SK-N-MC (cell line): ENCODE results near the gene GRB7.

ENCODE experiments used
- DNase-seq: peaks from one replicate; pipeline ENCODE4 v3.0.0-alpha.2; 2011; ENCODE audit warnings: low read depth, low spot score
- H3K27ac ChIP-seq: fragments of 200-600 bp; sonication (generic); 2 replicates; pipeline ENCODE4 v1.5.1; 2016; ENCODE audit warnings: mixed run types
- H3K36me3 ChIP-seq: fragments of 200-600 bp; sonication (generic); 2 replicates; pipeline ENCODE4 v1.6.1; 2017; ENCODE audit warnings: antibody characterized with exemption, low read length, mixed read lengths; ENCODE audit not compliant: insufficient read depth
- H3K4me3 ChIP-seq: fragments of 200-600 bp; sonication (generic); 2 replicates; pipeline ENCODE4 v1.5.1; 2016
- H3K9ac ChIP-seq: fragments of 200-600 bp; sonication (generic); 2 replicates; pipeline ENCODE4 v1.8.0; 2017; ENCODE audit warnings: mixed run types, mixed read lengths; ENCODE audit not compliant: insufficient read length
- H3K9me3 ChIP-seq: fragments of 200-600 bp; sonication (generic); 2 replicates; pipeline ENCODE4 v1.6.1; 2017; ENCODE audit warnings: low read depth, mild to moderate bottlenecking, antibody characterized with exemption, low read length, moderate library complexity, mixed read lengths
- EZH2 ChIP-seq: fragments of 200-600 bp; sonication (generic); IDR thresholded peaks from one replicate; pipeline ENCODE4 v1.6.1; 2017; ENCODE audit warnings: antibody characterized with exemption
- FOXP2 ChIP-seq: optimal IDR thresholded peaks from 2 replicates; pipeline ENCODE3; 2011; ENCODE audit warnings: mild to moderate bottlenecking, moderate library complexity; ENCODE audit not compliant: insufficient read depth; ENCODE audit errors: extremely low read length, control extremely low read depth
- POLR2AphosphoS5 ChIP-seq: IDR thresholded peaks from 2 replicates; pipeline ENCODE4 v1.6.1; 2012; ENCODE audit warnings: mild to moderate bottlenecking, low read depth, low read length, borderline replicate concordance

Gene GRB7

GRCh38 chr17:39765766-39766165 lies 28.0 kb downstream of the GRB7 start:
- TF ChIP-seq EZH2 (no peak), POLR2AphosphoS5 (no peak), FOXP2 (no peak)
- DNase-seq, result no peak
- no peak overlapping the region for H3K9ac ChIP-seq
- H3K4me3 ChIP-seq, result no peak overlapping the region
- H3K36me3 ChIP-seq, result no peaks in the 10 kb centered on the region
- H3K9me3 ChIP-seq, result no peaks in the 10 kb centered on the region
- H3K27ac ChIP-seq, result no peak overlapping the region

GRCh38 chr17:39767147-39767546 lies 29.4 kb downstream of the GRB7 start:
- Histone ChIP-seq H3K4me3 (no peak overlapping the region), H3K9ac (no peak overlapping the region), H3K36me3 (no peaks in the 10 kb centered on the region), H3K27ac (no peak overlapping the region), H3K9me3 (no peaks in the 10 kb centered on the region)
- DNase-seq, result no peak
- TF ChIP-seq EZH2 (no peak), FOXP2 (no peak), POLR2AphosphoS5 (no peak)

GRCh38 chr17:39769974-39770587 lies 32.3 kb downstream of the GRB7 start:
- no peak overlapping the region for H3K27ac ChIP-seq
- H3K36me3 ChIP-seq, result no peaks in the 10 kb centered on the region
- H3K9ac ChIP-seq, result no peak overlapping the region

GRCh38 chr17:39772415-39772814 lies 34.7 kb downstream of the GRB7 start:
- DNase-seq, result no peak
- no peak overlapping the region for H3K9ac ChIP-seq
- no peak overlapping the region for H3K4me3 ChIP-seq
- H3K9me3 ChIP-seq, result no peaks in the 10 kb centered on the region
- no peaks in the 10 kb centered on the region for H3K36me3 ChIP-seq
- H3K27ac ChIP-seq, result no peak overlapping the region
- no peak for TF ChIP-seq EZH2
- TF ChIP-seq POLR2AphosphoS5, result no peak
- no peak for TF ChIP-seq FOXP2

More at GRCh38 chr17:39769974-39770587, 32.3 kb downstream of the GRB7 start:
- Histone ChIP-seq H3K9me3 (no peaks in the 10 kb centered on the region), H3K4me3 (no peak overlapping the region)
- DNase-seq, result no peak
- no peak for TF ChIP-seq FOXP2
- no peak for TF ChIP-seq EZH2
- no peak for TF ChIP-seq POLR2AphosphoS5

- H3K36me3 ChIP-seq, result no peaks in the 10 kb centered on the region
- no peak overlapping the region for H3K27ac ChIP-seq
- no peak overlapping the region for H3K4me3 ChIP-seq
- no peaks in the 10 kb centered on the region for H3K9me3 ChIP-seq
- TF ChIP-seq POLR2AphosphoS5 (no peak), EZH2 (no peak), FOXP2 (no peak)
- H3K9ac ChIP-seq, result no peak overlapping the region
- no peak for DNase-seq
Measured at GRCh38 chr17:39772987-39773934, 35.5 kb downstream of the GRB7 start.

GRCh38 chr17:39774047-39774446 lies 36.3 kb downstream of the GRB7 start:
- Histone ChIP-seq H3K4me3 (no peak overlapping the region), H3K9me3 (no peaks in the 10 kb centered on the region), H3K27ac (no peak overlapping the region), H3K36me3 (no peaks in the 10 kb centered on the region), H3K9ac (no peak overlapping the region)
- no peak for DNase-seq
- no peak for TF ChIP-seq POLR2AphosphoS5
- no peak for TF ChIP-seq EZH2
- no peak for TF ChIP-seq FOXP2

GRCh38 chr17:39775031-39775430 lies 37.3 kb downstream of the GRB7 start:
- TF ChIP-seq POLR2AphosphoS5, result no peak
- H3K9me3 ChIP-seq, result no peaks in the 10 kb centered on the region
- H3K27ac ChIP-seq, result no peak overlapping the region
- no peaks in the 10 kb centered on the region for H3K36me3 ChIP-seq
- DNase-seq, result no peak
- no peak overlapping the region for H3K4me3 ChIP-seq
- no peak overlapping the region for H3K9ac ChIP-seq

- no peak overlapping the region for H3K4me3 ChIP-seq
- TF ChIP-seq POLR2AphosphoS5, result no peak
- no peak for TF ChIP-seq EZH2
- no peak for TF ChIP-seq FOXP2
- DNase-seq, result no peak
- H3K9me3 ChIP-seq, result no peaks in the 10 kb centered on the region
- no peak overlapping the region for H3K9ac ChIP-seq
- no peaks in the 10 kb centered on the region for H3K36me3 ChIP-seq
- no peak overlapping the region for H3K27ac ChIP-seq
Measured at GRCh38 chr17:39776252-39776651, 38.5 kb downstream of the GRB7 start.

- Histone ChIP-seq H3K27ac (no peak overlapping the region), H3K4me3 (no peak overlapping the region), H3K9ac (no peak overlapping the region), H3K9me3 (no peaks in the 10 kb centered on the region), H3K36me3 (no peaks in the 10 kb centered on the region)
- TF ChIP-seq EZH2 (no peak), FOXP2 (no peak), POLR2AphosphoS5 (no peak)
- no peak for DNase-seq
Measured at GRCh38 chr17:39777534-39778365, 40.0 kb downstream of the GRB7 start.
